HuH-7.5 (cell line): ENCODE measurements around the gene INAVA.

ENCODE experiments used
- DNase-seq: peaks from one replicate; pipeline ENCODE4 v3.0.0; 2011; ENCODE audit warnings: low spot score

Gene INAVA

GRCh38 chr1:200894712-200895442 is at the start of gene INAVA:
INAVA (plus strand) TSS chr1:200894900; CDS start chr1:200898401, 3,501 bp downstream.
- DNase-seq, result no peak

- no peak for DNase-seq
Measured at GRCh38 chr1:200845360-200845759, 49.3 kb upstream of the INAVA start.

- no peak for DNase-seq
Measured at GRCh38 chr1:200846398-200846797, 48.3 kb upstream of the INAVA start.

GRCh38 chr1:200849430-200849829 is 45.3 kb upstream of the INAVA start:
- DNase-seq, result no peak

- no peak for DNase-seq
Measured at GRCh38 chr1:200850554-200850953, 44.1 kb upstream of the INAVA start.

- no peak for DNase-seq
Measured at GRCh38 chr1:200856716-200857357, 37.9 kb upstream of the INAVA start.

GRCh38 chr1:200857804-200858203 is 36.9 kb upstream of the INAVA start:
- DNase-seq, result no peak

GRCh38 chr1:200861937-200862647 is 32.6 kb upstream of the INAVA start:
- no peak for DNase-seq

GRCh38 chr1:200862713-200863415 is 31.8 kb upstream of the INAVA start:
- DNase-seq, result no peak

- DNase-seq, result no peak
Measured at GRCh38 chr1:200866116-200866515, 28.6 kb upstream of the INAVA start.

- no peak for DNase-seq
Measured at GRCh38 chr1:200866521-200866920, 28.2 kb upstream of the INAVA start.

- no peak for DNase-seq
Measured at GRCh38 chr1:200867018-200867811, 27.5 kb upstream of the INAVA start.

GRCh38 chr1:200869376-200869752 is 25.3 kb upstream of the INAVA start:
- no peak for DNase-seq

- DNase-seq, result no peak
Measured at GRCh38 chr1:200869753-200870391, 24.8 kb upstream of the INAVA start.

GRCh38 chr1:200872446-200873115 is 22.1 kb upstream of the INAVA start, which contains the start of gene GPR25:
GPR25 (plus strand) TSS chr1:200872981; CDS start chr1:200873038, 57 bp downstream.
- no peak for DNase-seq

- DNase-seq, result no peak
Measured at GRCh38 chr1:200873116-200873670, 21.5 kb upstream of the INAVA start.

- no peak for DNase-seq
Measured at GRCh38 chr1:200873671-200874397, 20.9 kb upstream of the INAVA start.

GRCh38 chr1:200874694-200875093 is 20.0 kb upstream of the INAVA start:
- no peak for DNase-seq

- no peak for DNase-seq
Measured at GRCh38 chr1:200875416-200875815, 19.3 kb upstream of the INAVA start.
